K562 (cell line): ENCODE measurements around the gene SLC26A2. TPM values are rescaled to one million over a fixed set of nuclear protein-coding genes. Genes with fewer than 3 reads are reported as not detected.

ENCODE experiments used
- ATAC-seq: fragments of 200-7000 bp; cut with Tn5 transposase; 3 replicates; pipeline ENCODE4 v1.9.1; 2020; ENCODE audit warnings: moderate library complexity
- BruUV-seq: library from RNA; stranded (reverse); fragments of 400-500 nt; replicated peaks from 2 replicates; lab custom pipeline; 2021; lab: Mats Ljungman, UMichigan
- CTCF ChIA-PET: fragments of 300-600 bp; formaldehyde crosslinking; extraction: SDS; loops from one replicate; lab custom pipeline; 2021; ENCODE audit warnings: low intra/inter-chr PET ratio; lab: Yijun Ruan, JAX
- POLR2A ChIA-PET: fragments of 300-600, 350-650 bp; sonication (Branson Sonifier 250); formaldehyde crosslinking; extraction: SDS; loops from one replicate; lab custom pipeline; 2021; ENCODE audit warnings: antibody characterized with exemption, inconsistent platforms; lab: Yijun Ruan, JAX
- DNase-seq, 4 experiments: peaks; one replicate each; pipeline versions ENCODE4 v3.0.0 to v3.0.0-alpha.2; 2011 to 2018; ENCODE audit warnings: low spot score in 3 of 4, mixed read lengths in 3 of 4; ENCODE audit errors: extremely low read depth in 1 of 4
- FAIRE-seq: peaks from 2 replicates; lab custom pipeline; 2011; peaks lifted over from hg19 to GRCh38; lab: Jason Lieb, UNC
- H2AFZ ChIP-seq: 2 replicates; pipeline ENCODE4 v1.6.0; 2011; ENCODE audit warnings: low read depth, low read length, control low read depth, inconsistent platforms
- H3K27ac ChIP-seq: fragments of 200-600 bp; 3 replicates; pipeline ENCODE4 v1.8.0; 2011; ENCODE audit warnings: low read depth, mild to moderate bottlenecking, control low read depth, inconsistent platforms, low read length, moderate library complexity, mixed read lengths; ENCODE audit errors: extremely low read depth
- H3K27me3 ChIP-seq, 2 experiments: fragments of 300-600 bp in 1 of 2; 2 replicates in 1 of 2; 3 replicates in 1 of 2; pipeline versions ENCODE4 v1.6.0 to v1.8.0; 2011; ENCODE audit warnings: inconsistent platforms in 2 of 2, low read length in 2 of 2, mild to moderate bottlenecking in 1 of 2, mixed read lengths in 1 of 2, moderate library complexity in 1 of 2; ENCODE audit not compliant: control insufficient read depth in 2 of 2, insufficient read depth in 2 of 2
- H3K36me3 ChIP-seq: fragments of 300-600 bp; 3 replicates; pipeline ENCODE4 v1.8.0; 2011; ENCODE audit warnings: mild to moderate bottlenecking, low read length, inconsistent platforms; ENCODE audit not compliant: control insufficient read depth, insufficient read depth
- H3K4me1 ChIP-seq, 2 experiments: fragments of 200-600 bp in 1 of 2; replicated peaks in 1 of 2; 2 replicates in 1 of 2; 3 replicates in 1 of 2; pipeline versions ENCODE4 v1.5.1 to v1.8.0; 2011; ENCODE audit warnings: inconsistent platforms in 2 of 2, low read length in 2 of 2, mild to moderate bottlenecking in 1 of 2, mixed read lengths in 1 of 2, moderate library complexity in 1 of 2; ENCODE audit not compliant: control insufficient read depth in 2 of 2, insufficient read depth in 2 of 2
- H3K4me2 ChIP-seq: 2 replicates; pipeline ENCODE4 v1.6.1; 2011; ENCODE audit warnings: low read length, control low read depth, inconsistent platforms, mixed read lengths; ENCODE audit not compliant: insufficient read depth
- H3K4me3 ChIP-seq: fragments of 200-600 bp; sonication (generic), shearing (Covaris generic); 2 replicates; pipeline ENCODE4 v1.5.1; 2016; ENCODE audit warnings: control low read depth, inconsistent platforms
- H3K79me2 ChIP-seq: fragments of 200-600 bp; 3 replicates; pipeline ENCODE4 v1.8.0; 2011; ENCODE audit warnings: low read length, inconsistent platforms; ENCODE audit not compliant: control insufficient read depth, insufficient read depth
- H3K9ac ChIP-seq, 2 experiments: 2 replicates each; pipeline versions ENCODE4 v1.6.0 to v1.6.1; 2011; ENCODE audit warnings: low read depth in 2 of 2, low read length in 2 of 2, control low read depth in 1 of 2, inconsistent platforms in 1 of 2, mild to moderate bottlenecking in 1 of 2, mixed read lengths in 1 of 2; ENCODE audit not compliant: insufficient read depth in 1 of 2
- H3K9me1 ChIP-seq: one replicate; pipeline ENCODE4 v1.6.0; 2011; ENCODE audit warnings: inconsistent platforms, mild to moderate bottlenecking, low read length, moderate library complexity; ENCODE audit not compliant: control insufficient read depth, insufficient read depth
- H3K9me3 ChIP-seq: replicated peaks from 2 replicates; pipeline ENCODE4 v1.5.1; 2011; ENCODE audit warnings: low read depth, low read length, inconsistent platforms; ENCODE audit not compliant: control insufficient read depth, insufficient read depth
- H4K20me1 ChIP-seq: replicated peaks from 2 replicates; pipeline ENCODE4 v1.6.1; 2011; ENCODE audit warnings: low read length, inconsistent platforms, mixed read lengths; ENCODE audit not compliant: control insufficient read depth, insufficient read depth
- CREB5 ChIP-seq: fragments of 250-450 bp; sonication (Bioruptor Pico); IDR thresholded peaks from 2 replicates; pipeline ENCODE4 v1.5.0; 2020; ENCODE audit warnings: mild to moderate bottlenecking
- NFIX ChIP-seq: fragments of 250-450 bp; sonication (Bioruptor Pico); IDR thresholded peaks from 2 replicates; pipeline ENCODE4 v1.4.0; 2020; ENCODE audit warnings: low read depth, mild to moderate bottlenecking, moderate library complexity
- POLR2A ChIP-seq: fragments of 450-650 bp; conservative IDR thresholded peaks from 2 replicates; pipeline ENCODE4 v1.6.1; 2016
- RBFOX2 ChIP-seq: fragments of 200-400 bp; formaldehyde crosslinking; IDR thresholded peaks from 2 replicates; pipeline ENCODE4 v1.6.1; 2017; ENCODE audit warnings: low read depth, mild to moderate bottlenecking, low read length, moderate library complexity
- RFX5 ChIP-seq: IDR thresholded peaks from 2 replicates; pipeline ENCODE4 v1.6.1; 2011; ENCODE audit warnings: low read depth, mild to moderate bottlenecking, improper control_type of control experiment, low read length
- SIX5 ChIP-seq, 2 experiments: IDR thresholded peaks; 2 replicates each; pipeline ENCODE4 v1.6.1; 2011; ENCODE audit warnings: low read length in 2 of 2, borderline replicate concordance in 1 of 2, low read depth in 1 of 2, mild to moderate bottlenecking in 1 of 2, moderate library complexity in 1 of 2; ENCODE audit not compliant: insufficient read depth in 1 of 2
- ZBTB7A ChIP-seq: IDR thresholded peaks from 2 replicates; pipeline ENCODE4 v1.6.1; 2011; ENCODE audit warnings: low read depth, mild to moderate bottlenecking, low read length, moderate library complexity, borderline replicate concordance; ENCODE audit not compliant: control insufficient read depth
- ZFP30 ChIP-seq: fragments of 250-450 bp; sonication (Bioruptor Pico); IDR thresholded peaks from 2 replicates; pipeline ENCODE4 v1.8.0; 2022; ENCODE audit warnings: moderate library complexity, mild to moderate bottlenecking, inconsistent platforms, borderline replicate concordance
- ZNF197 ChIP-seq: fragments of 200-800 bp; sonication (Bioruptor generic); IDR thresholded peaks from 2 replicates; pipeline ENCODE4 v1.6.1; 2016; ENCODE audit warnings: low read depth, missing genetic modification characterization, missing compliant biosample characterization
- ZNF24 ChIP-seq: fragments of 450-650 bp; IDR thresholded peaks from 2 replicates; pipeline ENCODE4 v1.6.1; 2016
- ZNF766 ChIP-seq: fragments of 200-800 bp; sonication (Bioruptor generic); conservative IDR thresholded peaks from 2 replicates; pipeline ENCODE4 v1.6.1; 2016; ENCODE audit warnings: missing genetic modification characterization, missing compliant biosample characterization
- WGBS: fragments of 100-300 bp; shearing (Covaris generic); methylation state at CpG from one replicate; pipeline ENCODE4 v1.1.6; 2016; ENCODE audit warnings: low coverage, mixed read lengths; ENCODE audit not compliant: insufficient coverage; ENCODE audit errors: missing lambda C conversion rate; 5-methylcytosine and 5-hydroxymethylcytosine counted together
- in situ Hi-C: fragments of 300-500 bp; cut with MboI; formaldehyde crosslinking; loops from 4 replicates; pipeline ENCODE4 v1.15.0; 2018; ENCODE audit warnings: inconsistent platforms, mixed read lengths
- intact Hi-C: fragments of 100-400 bp; cut with micrococcal nuclease; formaldehyde crosslinking; loops from 2 replicates; pipeline ENCODE4 v1.14.2; 2022
- polyA plus RNA-seq, 8 experiments: library from polyadenylated mRNA; depleted of rRNA in 4 of 8; stranded (reverse) in 5 of 8; unstranded in 3 of 8; fragments of >200 nt; fragmentation: Nextera tagmentation in 2 of 8; fragmentation: Illumina TruSeq in 1 of 8; extraction: Ambion mirVana in 2 of 8; extraction: Trizol in 1 of 8; gene quantifications; 2 replicates each; pipeline versions ENCODE4 v1.2.1 to v1.2.3, GENCODE V29; 2011 to 2014; ENCODE audit warnings: inconsistent platforms in 1 of 8, missing spikeins in 1 of 8
- total RNA-seq, 7 experiments: library from RNA; depleted of rRNA in 6 of 7; stranded (reverse); fragments of >200 nt in 6 of 7; fragmentation: Illumina TruSeq in 2 of 7; extraction: Trizol in 2 of 7; gene quantifications; 2 replicates each; pipeline versions ENCODE4 v1.2.1 to v1.2.3, GENCODE V29; 2011 to 2021; ENCODE audit warnings: low replicate concordance in 1 of 7
- TF ChIP-seq, protein P1 (sequence below): fragments of 250-450 bp; sonication (Bioruptor Pico); IDR thresholded peaks from 2 replicates; pipeline ENCODE4 v1.8.0; 2021; ENCODE audit warnings: borderline replicate concordance, mild to moderate bottlenecking, moderate library complexity; ENCODE audit not compliant: poor library complexity, severe bottlenecking
- TF ChIP-seq, protein P2 (sequence below): fragments of 150-350 bp; IDR thresholded peaks from 2 replicates; pipeline ENCODE4 v1.6.1; 2014; ENCODE audit warnings: low read depth, mild to moderate bottlenecking, low read length, borderline replicate concordance

SLC26A2 gene
- total and polyA plus RNA-seq, 9 of the 15 experiments (the other 6 are each of a cell fraction or from before 2014, with no cell fraction given) = 1.1 to 6.3 (median 3.6) TPM

DNA sequence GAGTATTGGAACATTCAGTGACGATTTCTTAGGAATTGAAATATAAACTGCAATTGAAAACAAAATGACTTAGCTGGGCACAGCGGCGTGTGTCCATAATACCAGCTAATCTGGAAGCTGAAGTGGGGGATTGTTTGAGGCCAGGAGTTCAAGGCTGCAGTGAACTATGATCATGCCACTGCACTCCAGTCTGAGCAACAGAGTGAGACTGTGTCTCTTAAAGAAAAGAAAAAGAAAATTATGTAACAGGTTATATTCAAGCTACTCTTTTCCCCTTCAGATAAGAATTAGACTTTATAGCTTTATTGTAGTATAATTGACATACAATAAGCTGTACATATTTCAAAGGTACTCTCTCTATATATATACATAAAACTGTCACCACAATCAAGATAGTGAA is 6.4 kb downstream of the SLC26A2 start:
- WGBS = 49% methylated on average over 3 of the region's 3 CpGs
- in situ Hi-C loops (loop anchor here (10.0 kb wide), 1 partner anchor 112 kb away; no protein-coding TSS in a partner anchor), intact Hi-C loops (no loop called here)
- no peaks in the 10 kb centered on the region for H3K27me3 ChIP-seq
- H3K9me3 ChIP-seq = no peaks in the 10 kb centered on the region
- TF ChIP-seq, protein P1, sequence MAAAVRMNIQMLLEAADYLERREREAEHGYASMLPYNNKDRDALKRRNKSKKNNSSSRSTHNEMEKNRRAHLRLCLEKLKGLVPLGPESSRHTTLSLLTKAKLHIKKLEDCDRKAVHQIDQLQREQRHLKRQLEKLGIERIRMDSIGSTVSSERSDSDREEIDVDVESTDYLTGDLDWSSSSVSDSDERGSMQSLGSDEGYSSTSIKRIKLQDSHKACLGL = no peak
- TF ChIP-seq CREB5 (CRISPR knock-in tag) (no peak), ZNF766 (CRISPR knock-in tag) (no peak), RFX5 (no peak), ZFP30 (CRISPR knock-in tag) (no peak), POLR2A (no peak), SIX5 (IDR thresholded peaks at IDR 0.05; ENCODE audit: borderline replicate concordance in 1 of 2, insufficient read depth in 1 of 2, low read depth in 1 of 2, low read length in 2 of 2) (no peak), RBFOX2 (no peak), ZNF197 (CRISPR knock-in tag) (no peak), NFIX (no peak), ZBTB7A (no peak), ZNF24 (no peak)
- TF ChIP-seq, protein P2, sequence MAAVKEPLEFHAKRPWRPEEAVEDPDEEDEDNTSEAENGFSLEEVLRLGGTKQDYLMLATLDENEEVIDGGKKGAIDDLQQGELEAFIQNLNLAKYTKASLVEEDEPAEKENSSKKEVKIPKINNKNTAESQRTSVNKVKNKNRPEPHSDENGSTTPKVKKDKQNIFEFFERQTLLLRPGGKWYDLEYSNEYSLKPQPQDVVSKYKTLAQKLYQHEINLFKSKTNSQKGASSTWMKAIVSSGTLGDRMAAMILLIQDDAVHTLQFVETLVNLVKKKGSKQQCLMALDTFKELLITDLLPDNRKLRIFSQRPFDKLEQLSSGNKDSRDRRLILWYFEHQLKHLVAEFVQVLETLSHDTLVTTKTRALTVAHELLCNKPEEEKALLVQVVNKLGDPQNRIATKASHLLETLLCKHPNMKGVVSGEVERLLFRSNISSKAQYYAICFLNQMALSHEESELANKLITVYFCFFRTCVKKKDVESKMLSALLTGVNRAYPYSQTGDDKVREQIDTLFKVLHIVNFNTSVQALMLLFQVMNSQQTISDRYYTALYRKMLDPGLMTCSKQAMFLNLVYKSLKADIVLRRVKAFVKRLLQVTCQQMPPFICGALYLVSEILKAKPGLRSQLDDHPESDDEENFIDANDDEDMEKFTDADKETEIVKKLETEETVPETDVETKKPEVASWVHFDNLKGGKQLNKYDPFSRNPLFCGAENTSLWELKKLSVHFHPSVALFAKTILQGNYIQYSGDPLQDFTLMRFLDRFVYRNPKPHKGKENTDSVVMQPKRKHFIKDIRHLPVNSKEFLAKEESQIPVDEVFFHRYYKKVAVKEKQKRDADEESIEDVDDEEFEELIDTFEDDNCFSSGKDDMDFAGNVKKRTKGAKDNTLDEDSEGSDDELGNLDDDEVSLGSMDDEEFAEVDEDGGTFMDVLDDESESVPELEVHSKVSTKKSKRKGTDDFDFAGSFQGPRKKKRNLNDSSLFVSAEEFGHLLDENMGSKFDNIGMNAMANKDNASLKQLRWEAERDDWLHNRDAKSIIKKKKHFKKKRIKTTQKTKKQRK = no peak
- DNase-seq (no peak), ATAC-seq (no peak), FAIRE-seq (no peak)
- no peaks in the 10 kb centered on the region for H3K9me1 ChIP-seq
- no peak overlapping the region for H2AFZ ChIP-seq
- ChIA-PET CTCF (no interaction called here), POLR2A (no interaction called here)
- no TSS peak for BruUV-seq
- H3K36me3 ChIP-seq = no peaks in the 10 kb centered on the region
- H3K4me3 ChIP-seq = no peak overlapping the region
- H4K20me1 ChIP-seq = no peaks in the 10 kb centered on the region
- no peak overlapping the region for H3K4me2 ChIP-seq
- H3K79me2 ChIP-seq = no peaks in the 10 kb centered on the region
- no peak overlapping the region for H3K9ac ChIP-seq
- peaks cover 0 to 9% of the 10 kb centered on the region in 2 experiments; a peak in 3 of 5 replicates for H3K4me1 ChIP-seq
- H3K27ac ChIP-seq = no peak overlapping the region
